ELF-1 (cell line): ENCODE results near the gene EXO1.

Experiments used
- DNase-seq: peaks from one replicate; pipeline ENCODE4 v3.0.0-alpha.2; 2016; ENCODE audit warnings: low read depth, low spot score

EXO1 gene

GRCh38 chr1:241891296-241891695 is 43.3 kb downstream of the EXO1 start:
- no peak for DNase-seq

GRCh38 chr1:241894016-241894415 is 46.0 kb downstream of the EXO1 start:
- no peak for DNase-seq

GRCh38 chr1:241895013-241895412 is 47.0 kb downstream of the EXO1 start:
- no peak for DNase-seq

- no peak for DNase-seq
Measured at GRCh38 chr1:241896670-241896962, 48.6 kb downstream of the EXO1 start.

GRCh38 chr1:241899210-241899609 is 51.2 kb downstream of the EXO1 start:
- DNase-seq, result no peak

GRCh38 chr1:241900381-241900780 is 52.4 kb downstream of the EXO1 start:
- no peak for DNase-seq

- peak; percentile 69 for DNase-seq
Measured at GRCh38 chr1:241902391-241903065, 54.5 kb downstream of the EXO1 start.

DNA sequence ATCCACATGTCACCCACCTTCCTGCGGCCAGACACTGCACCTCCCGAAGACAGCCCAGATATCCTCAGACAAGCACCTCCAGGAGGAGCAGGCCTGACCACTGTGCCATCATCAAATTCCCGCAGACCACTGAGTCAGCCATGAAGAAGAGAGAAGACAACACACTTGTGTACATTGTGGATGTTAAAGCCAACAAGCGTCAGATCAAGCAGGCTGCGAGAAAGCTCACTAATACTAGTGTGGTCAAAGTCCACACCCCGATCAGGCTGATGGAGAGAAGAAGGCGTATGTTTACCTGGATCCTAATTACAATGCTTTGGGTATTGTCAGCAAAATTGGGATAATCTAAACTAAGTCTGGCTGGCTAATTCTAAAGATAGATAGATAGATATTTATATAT is 68.2 kb downstream of the EXO1 start:
- DNase-seq, result no peak

- no peak for DNase-seq
Measured at GRCh38 chr1:241917487-241917886, 69.5 kb downstream of the EXO1 start.

GRCh38 chr1:241918879-241919278 is 70.9 kb downstream of the EXO1 start:
- DNase-seq, result peak; percentile 5

DNA sequence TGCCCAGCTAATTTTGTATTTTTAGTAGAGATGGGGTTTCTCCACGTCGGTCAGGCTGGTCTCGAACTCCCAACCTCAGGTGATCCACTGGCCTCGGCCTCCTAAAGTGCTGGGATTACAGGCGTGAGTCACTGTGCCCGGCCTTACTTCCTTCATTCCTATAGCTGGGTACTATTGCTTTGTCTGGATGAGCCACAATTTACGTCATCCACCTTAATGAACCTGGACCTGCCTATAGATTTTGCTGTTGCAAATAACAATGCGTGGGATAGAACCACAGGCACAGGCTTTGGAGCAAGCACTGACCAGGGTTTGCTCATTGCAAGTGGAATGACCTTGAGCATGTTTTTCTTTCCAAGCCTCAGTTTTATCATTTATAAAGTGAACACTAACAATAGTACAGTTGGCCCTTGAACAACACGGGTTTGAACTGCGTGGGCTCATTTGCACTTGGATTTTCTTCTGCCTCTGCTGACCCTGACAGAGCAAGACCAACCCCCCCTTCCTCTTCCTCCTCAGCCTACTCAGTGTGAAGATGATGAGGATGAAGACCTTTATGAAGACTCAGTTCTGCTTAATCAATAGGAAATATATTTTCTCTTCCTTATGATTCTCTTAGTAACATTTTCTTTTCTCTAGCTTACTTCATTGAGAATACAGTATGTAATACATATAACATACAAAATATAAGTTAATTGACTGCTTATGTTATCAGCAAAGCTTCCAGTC is 76.2 kb downstream of the EXO1 start:
- no peak for DNase-seq

- no peak for DNase-seq
Measured at GRCh38 chr1:241926141-241926540, 78.1 kb downstream of the EXO1 start.

DNA sequence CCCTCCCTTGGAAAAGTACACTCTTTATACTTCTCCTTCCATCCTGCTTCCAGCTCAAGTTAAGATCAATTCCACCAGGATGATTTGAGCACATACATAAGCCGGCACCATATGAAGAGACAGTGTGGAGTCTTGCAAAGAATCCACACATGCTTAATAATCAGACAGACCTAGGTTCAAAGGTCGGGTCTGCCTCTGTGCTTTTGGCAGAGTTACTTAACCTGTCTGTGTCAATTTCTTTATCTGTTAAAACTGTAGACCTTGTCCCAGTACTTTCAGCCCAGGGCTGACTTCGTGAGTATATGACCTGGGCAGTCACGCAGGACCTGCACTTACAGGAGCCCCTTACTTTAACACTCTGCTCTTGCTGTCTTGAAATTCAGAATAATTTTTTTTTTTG is 79.3 kb downstream of the EXO1 start:
- no peak for DNase-seq

- DNase-seq, result no peak
Measured at GRCh38 chr1:241932845-241933244, 84.8 kb downstream of the EXO1 start.

DNA sequence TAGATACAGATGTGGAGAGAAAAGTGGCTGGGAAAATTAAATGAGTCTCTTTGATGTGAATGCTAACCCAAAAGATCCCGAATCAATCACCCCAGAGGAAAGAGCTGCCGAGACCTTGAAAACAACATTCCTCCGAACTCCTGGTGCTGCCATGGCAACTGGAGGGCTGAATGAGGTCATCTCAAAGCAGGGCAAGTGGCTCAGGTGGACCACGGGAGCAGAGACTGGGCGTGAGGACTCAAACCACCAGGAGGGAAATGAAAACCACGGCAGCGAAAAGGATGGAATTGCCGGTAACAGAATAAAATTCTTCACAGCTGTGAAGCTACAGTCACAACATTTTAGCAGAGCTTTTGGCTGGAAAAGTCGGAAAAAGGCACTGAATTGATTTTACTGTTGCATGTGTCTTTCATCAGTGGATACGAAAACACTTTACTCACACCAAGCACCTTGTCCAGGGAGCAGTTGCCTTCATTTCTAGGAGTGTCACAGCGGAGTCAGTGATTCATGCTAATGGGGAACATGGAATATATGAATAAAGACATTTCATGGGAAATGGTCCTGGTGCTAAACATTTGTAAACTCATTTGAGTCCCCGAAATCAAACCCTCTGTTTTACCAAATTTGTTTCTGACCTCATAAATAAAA is 86.3 kb downstream of the EXO1 start:
- peak; percentile 81 for DNase-seq

- DNase-seq, result peak; percentile 6
Measured at GRCh38 chr1:241934866-241935265, 86.9 kb downstream of the EXO1 start.
